RWPE2 (cell line): ENCODE results near the gene CUL1.

Source experiments
- ATAC-seq: fragments of 200-7000 bp; cut with Tn5 transposase; 3 replicates; pipeline ENCODE4 v1.9.1; 2021; ENCODE audit warnings: low read depth
- DNase-seq: peaks from one replicate; pipeline ENCODE4 v3.0.0-alpha.2; 2020; ENCODE audit warnings: low spot score
- H3K27ac ChIP-seq: fragments of 450-650 bp; 2 replicates; pipeline ENCODE4 v1.5.1; 2017; ENCODE audit warnings: mild to moderate bottlenecking; ENCODE audit not compliant: poor library complexity, severe bottlenecking
- H3K27me3 ChIP-seq: fragments of 250-450 bp; sonication (Bioruptor Pico); 2 replicates; pipeline ENCODE4 v1.5.1; 2021; ENCODE audit warnings: mild to moderate bottlenecking, moderate library complexity; ENCODE audit not compliant: insufficient read depth, poor library complexity, severe bottlenecking
- H3K36me3 ChIP-seq: fragments of 250-450 bp; sonication (Bioruptor Pico); 2 replicates; pipeline ENCODE4 v1.5.1; 2020; ENCODE audit warnings: low read depth, mild to moderate bottlenecking, moderate library complexity
- H3K4me1 ChIP-seq: fragments of 250-450 bp; sonication (Bioruptor Pico); 2 replicates; pipeline ENCODE4 v1.5.1; 2021; ENCODE audit warnings: mild to moderate bottlenecking, moderate library complexity; ENCODE audit not compliant: insufficient read depth, poor library complexity, severe bottlenecking
- H3K4me3 ChIP-seq: fragments of 250-450 bp; sonication (Bioruptor Pico); 2 replicates; pipeline ENCODE4 v1.5.1; 2021; ENCODE audit warnings: mild to moderate bottlenecking, moderate library complexity; ENCODE audit not compliant: severe bottlenecking
- H3K9me3 ChIP-seq: fragments of 250-450 bp; sonication (Bioruptor Pico); 2 replicates; pipeline ENCODE4 v1.5.1; 2021; ENCODE audit warnings: mild to moderate bottlenecking, moderate library complexity; ENCODE audit not compliant: severe bottlenecking
- CTCF ChIP-seq: fragments of 450-650 bp; IDR thresholded peaks from one replicate; pipeline ENCODE4 v1.5.1; 2017; ENCODE audit warnings: mild to moderate bottlenecking, moderate library complexity; ENCODE audit not compliant: poor library complexity, severe bottlenecking

CUL1 gene

GRCh38 chr7:148809856-148810255 is 111.2 kb downstream of the CUL1 start:
- H3K9me3 ChIP-seq: no peaks in the 10 kb centered on the region
- no peak for DNase-seq

GRCh38 chr7:148811892-148812291 is 113.2 kb downstream of the CUL1 start:
- Histone ChIP-seq H3K36me3 (peaks cover 76% of the 10 kb centered on the region), H3K27ac (no peak overlapping the region), H3K4me1 (no peaks in the 10 kb centered on the region), H3K27me3 (no peaks in the 10 kb centered on the region), H3K4me3 (no peak overlapping the region), H3K9me3 (no peaks in the 10 kb centered on the region)
- TF ChIP-seq CTCF: no peak
- ATAC-seq (no peak), DNase-seq (no peak)

More at GRCh38 chr7:148809856-148810255, 111.2 kb downstream of the CUL1 start:
- H3K27me3 ChIP-seq: no peaks in the 10 kb centered on the region
- ATAC-seq: peak; percentile 29; the same call in 1 of the 3 replicates
- no peak overlapping the region for H3K27ac ChIP-seq
- H3K4me3 ChIP-seq: no peak overlapping the region
- peaks cover 64% of the 10 kb centered on the region for H3K36me3 ChIP-seq
- H3K4me1 ChIP-seq: no peaks in the 10 kb centered on the region
- no peak for TF ChIP-seq CTCF

GRCh38 chr7:148813890-148814289 is 115.2 kb downstream of the CUL1 start:
- DNase-seq: no peak
- Histone ChIP-seq H3K4me1 (no peaks in the 10 kb centered on the region), H3K27ac (no peak overlapping the region), H3K36me3 (peaks cover 84% of the 10 kb centered on the region), H3K9me3 (no peaks in the 10 kb centered on the region), H3K27me3 (no peaks in the 10 kb centered on the region), H3K4me3 (no peak overlapping the region)
- no peak for ATAC-seq
- no peak for TF ChIP-seq CTCF

GRCh38 chr7:148814922-148815559 is 116.3 kb downstream of the CUL1 start:
- DNase-seq (no peak), ATAC-seq (no peak)
- no peak for TF ChIP-seq CTCF
- no peaks in the 10 kb centered on the region for H3K27me3 ChIP-seq
- no peaks in the 10 kb centered on the region for H3K9me3 ChIP-seq
- no peak overlapping the region for H3K27ac ChIP-seq
- H3K36me3 ChIP-seq: peaks cover 84% of the 10 kb centered on the region
- no peaks in the 10 kb centered on the region for H3K4me1 ChIP-seq
- H3K4me3 ChIP-seq: no peak overlapping the region

- TF ChIP-seq CTCF: no peak
- DNase-seq: no peak
- no peaks in the 10 kb centered on the region for H3K4me1 ChIP-seq
- peak; percentile 46; the same call in 2 of the 3 replicates for ATAC-seq
- H3K27me3 ChIP-seq: no peaks in the 10 kb centered on the region
- H3K9me3 ChIP-seq: no peaks in the 10 kb centered on the region
- no peak overlapping the region for H3K4me3 ChIP-seq
- peaks cover 80% of the 10 kb centered on the region for H3K36me3 ChIP-seq
- H3K27ac ChIP-seq: no peak overlapping the region
Measured at GRCh38 chr7:148815612-148816011, 116.9 kb downstream of the CUL1 start.
